ENCODE data around the gene IRF8. TPM values are rescaled to one million over a fixed set of nuclear protein-coding genes. Genes with fewer than 3 reads are reported as not detected.

Gene IRF8
- total and polyA plus RNA-seq, 10 donors, result 103 to 329 (median 252) TPM

DNA sequence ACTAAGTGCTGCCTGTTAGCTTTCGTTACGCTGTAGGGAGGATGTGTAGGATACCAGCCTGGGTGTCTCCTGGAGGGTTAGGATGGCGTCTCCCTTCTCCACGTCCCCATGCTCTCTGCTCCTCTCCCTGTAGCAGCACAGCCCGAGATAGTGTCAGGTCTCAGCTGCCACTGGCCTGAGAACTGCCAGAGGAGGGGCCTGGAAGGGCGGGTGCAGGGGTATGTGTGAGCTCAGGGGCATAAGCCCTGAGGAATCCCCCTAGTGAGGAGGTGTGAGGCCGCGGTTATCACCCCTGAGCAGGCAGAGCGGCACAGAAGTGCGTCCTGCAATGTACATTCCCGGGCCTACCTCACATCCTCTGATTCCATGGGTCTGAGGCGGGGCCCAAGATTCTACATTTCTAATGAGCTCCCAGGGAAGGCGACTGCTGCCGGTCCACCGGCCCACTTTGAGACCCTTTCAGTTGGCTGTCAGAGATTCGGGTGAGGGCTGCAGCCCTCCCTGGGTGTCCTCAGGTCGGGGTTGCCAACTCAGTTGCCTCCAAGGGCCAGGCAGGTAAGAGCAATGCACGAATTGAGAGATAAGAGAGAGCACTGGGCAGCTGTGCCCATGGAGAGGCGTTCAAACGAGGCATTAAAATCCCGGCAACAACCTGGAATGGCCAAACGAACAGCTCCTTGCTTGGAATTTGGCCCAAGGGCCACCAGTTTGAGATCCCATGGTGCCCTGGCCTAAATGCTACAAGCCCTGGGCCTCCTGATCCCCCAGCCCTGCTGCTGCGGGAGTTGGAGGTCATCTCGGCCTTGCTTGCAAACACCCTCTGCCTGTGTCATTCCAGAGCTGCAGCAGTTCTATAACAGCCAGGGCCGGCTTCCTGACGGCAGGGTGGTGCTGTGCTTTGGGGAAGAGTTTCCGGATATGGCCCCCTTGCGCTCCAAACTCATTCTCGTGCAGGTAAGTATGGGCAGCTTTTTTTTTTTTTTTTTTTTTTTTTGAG, 20.6 kb downstream of the IRF8 start:
- peak; percentile 56 for DNase-seq

GRCh38 chr16:85921026-85921425, 22.1 kb downstream of the IRF8 start:
- WGBS, 5 donors, result 95 to 96% (median 95%) methylated on average over 14 of the region's 14 CpGs
- no peaks in the 10 kb centered on the region for H3K9me3 ChIP-seq
- H3K27ac ChIP-seq, result no peak overlapping the region
- peak; percentile 52 for DNase-seq
- H3K4me1 ChIP-seq, result peaks cover 10 to 43% (median 22%) of the 10 kb centered on the region in 6 donors
- no peak for TF ChIP-seq POLR2A (IDR thresholded peaks at IDR 0.05)
- peak in 1 of 3 donors; percentile 40 for TF ChIP-seq POLR2AphosphoS5 (IDR thresholded peaks at IDR 0.05)
- no peak for TF ChIP-seq CTCF (IDR thresholded peaks at IDR 0.05 in 8 of 11, conservative IDR thresholded peaks at IDR 0.05 in 3 of 11)
- H3K4me3 ChIP-seq, result no peak overlapping the region
- no peaks in the 10 kb centered on the region for H3K27me3 ChIP-seq (replicated peaks in 1 of 7)
- peaks cover 0 to 76% (median 39%) of the 10 kb centered on the region in 6 donors for H3K36me3 ChIP-seq
- intact Hi-C loops (cut with DNase I; ENCODE audit: low total_unique reads), result no loop called here

More for the DNA sequence above, 20.6 kb downstream of the IRF8 start:
- TF ChIP-seq POLR2AphosphoS5 (IDR thresholded peaks at IDR 0.05), result peak in 1 of 3 donors; percentile 29
- no peak for TF ChIP-seq CTCF (IDR thresholded peaks at IDR 0.05 in 8 of 11, conservative IDR thresholded peaks at IDR 0.05 in 3 of 11)
- Histone ChIP-seq H3K27me3 (replicated peaks in 1 of 7) (no peaks in the 10 kb centered on the region), H3K9me3 (no peaks in the 10 kb centered on the region), H3K4me3 (no peak overlapping the region), H3K36me3 (peaks cover 0 to 91% (median 46%) of the 10 kb centered on the region in 6 donors), H3K4me1 (peaks cover 21 to 55% (median 37%) of the 10 kb centered on the region in 6 donors), H3K27ac (peak overlapping the region in 2 of 8 donors; percentile 92 to 93)
- intact Hi-C loops (cut with DNase I; ENCODE audit: low total_unique reads), result no loop called here
- WGBS, 5 donors, result 87 to 91% (median 89%) methylated on average over 23 to 29 of the region's 29 CpGs

DNA sequence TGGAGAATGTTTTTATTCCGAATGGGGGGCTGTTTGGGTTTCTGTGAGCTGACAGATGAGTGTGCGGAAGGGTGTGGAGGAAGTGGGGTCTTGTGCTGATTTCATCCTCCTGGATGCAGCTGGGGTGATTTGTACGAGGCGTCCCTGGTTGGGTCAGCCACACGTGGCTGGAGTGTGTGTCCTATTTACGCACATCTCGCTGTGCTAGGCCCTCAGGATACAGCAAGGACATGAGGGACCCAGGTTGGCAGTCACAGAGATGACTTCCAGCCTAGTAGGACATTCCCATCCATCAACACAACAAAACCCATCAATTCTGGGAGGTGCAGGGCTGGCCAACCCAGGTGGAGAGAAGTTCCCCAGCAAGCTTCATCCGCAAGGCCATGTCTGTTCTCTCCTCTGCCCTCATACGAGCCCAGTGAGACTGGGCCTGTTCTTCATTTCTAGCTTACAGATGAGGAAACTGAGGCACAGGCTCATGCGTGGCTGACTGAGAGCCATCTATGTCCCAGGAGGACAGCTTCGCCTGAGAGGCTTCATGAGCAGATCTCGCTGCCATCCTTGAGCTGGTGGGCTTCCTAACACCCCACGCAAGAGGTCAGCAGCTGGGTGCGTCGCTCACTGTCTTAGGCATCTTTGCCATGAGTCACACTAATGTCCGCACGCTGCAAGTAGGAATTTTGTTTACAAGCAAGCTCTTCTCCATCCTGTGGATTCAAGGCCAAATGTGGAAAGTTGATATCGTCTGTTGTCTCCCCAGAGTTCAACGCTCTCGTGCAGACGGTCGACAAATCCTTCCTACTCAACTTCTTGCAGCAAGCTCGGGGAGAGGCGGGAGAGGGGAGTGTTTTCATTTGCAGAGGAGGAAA, 24.4 kb downstream of the IRF8 start:
- Histone ChIP-seq H3K36me3 (peaks cover 0 to 53% (median 33%) of the 10 kb centered on the region in 6 donors), H3K27ac (peak overlapping the region in 2 of 8 donors; percentile 12 to 24), H3K9me3 (no peaks in the 10 kb centered on the region), H3K4me3 (no peak overlapping the region), H3K27me3 (replicated peaks in 1 of 7) (peaks cover 0 to 4% (median 0%) of the 10 kb centered on the region in 7 donors), H3K4me1 (peaks cover 7 to 35% (median 16%) of the 10 kb centered on the region in 6 donors)
- intact Hi-C loops (cut with DNase I; ENCODE audit: low total_unique reads), result no loop called here
- TF ChIP-seq POLR2AphosphoS5 (IDR thresholded peaks at IDR 0.05) (peak; percentile 49 to 66 (median 62)), CTCF (IDR thresholded peaks at IDR 0.05 in 8 of 11, conservative IDR thresholded peaks at IDR 0.05 in 3 of 11) (no peak), POLR2A (IDR thresholded peaks at IDR 0.05) (no peak)
- 76 to 83% (median 78%) methylated on average over 24 of the region's 24 CpGs for WGBS, 5 donors
- no peak for DNase-seq
